Skeletal muscle tissue (tissue), 4 donors: Measurements from ENCODE around the gene REPIN1. TPM values are rescaled to one million over a fixed set of nuclear protein-coding genes. Genes with fewer than 3 reads are reported as not detected.

Experiments
- H3K27ac ChIP-seq: one replicate; pipeline ENCODE4 v1.7.0; 2013; ENCODE audit warnings: mild to moderate bottlenecking, low read depth, low read length, inconsistent platforms
- H3K27me3 ChIP-seq, 3 donors: one replicate each; pipeline ENCODE4 v1.7.0; 2013; ENCODE audit warnings: low read length in 3 of 3; ENCODE audit not compliant: control insufficient read depth in 3 of 3, insufficient read depth in 3 of 3
- H3K36me3 ChIP-seq, 3 donors: one replicate each; pipeline ENCODE4 v1.7.0; 2013; ENCODE audit warnings: low read length in 3 of 3; ENCODE audit not compliant: control insufficient read depth in 3 of 3, insufficient read depth in 3 of 3
- H3K4me1 ChIP-seq, 3 donors: one replicate each; pipeline ENCODE4 v1.7.0; 2013; ENCODE audit warnings: low read length in 3 of 3, mild to moderate bottlenecking in 3 of 3; ENCODE audit not compliant: control insufficient read depth in 3 of 3, insufficient read depth in 3 of 3
- H3K4me3 ChIP-seq, 3 donors: one replicate each; pipeline ENCODE4 v1.7.0; 2013; ENCODE audit warnings: low read length in 3 of 3
- H3K9ac ChIP-seq, 3 donors: one replicate each; pipeline ENCODE4 v1.7.0; 2013; ENCODE audit warnings: low read length in 3 of 3, mild to moderate bottlenecking in 3 of 3, moderate library complexity in 2 of 3, low read depth in 1 of 3
- H3K9me3 ChIP-seq, 3 donors: one replicate each; pipeline ENCODE4 v1.7.0; 2013; ENCODE audit warnings: low read length in 3 of 3; ENCODE audit not compliant: control insufficient read depth in 3 of 3
- total RNA-seq: library from RNA; depleted of rRNA; stranded (reverse); fragments of >200 nt; gene quantifications from one replicate; pipeline ENCODE4 v1.2.3, GENCODE V29; 2014
- donor health status: Osteomylitis.

The REPIN1 gene
- total RNA-seq, 1 donor from 2014 or later = 31.3 TPM

- Histone ChIP-seq H3K9me3 (no peaks in the 10 kb centered on the region), H3K27ac (no peak overlapping the region), H3K9ac (no peak overlapping the region), H3K36me3 (no peaks in the 10 kb centered on the region), H3K27me3 (no peaks in the 10 kb centered on the region), H3K4me1 (peaks cover 0 to 2% (median 0%) of the 10 kb centered on the region in 3 donors), H3K4me3 (no peak overlapping the region)
Measured at GRCh38 chr7:150417863-150418262, 49.2 kb downstream of the REPIN1 start.

DNA sequence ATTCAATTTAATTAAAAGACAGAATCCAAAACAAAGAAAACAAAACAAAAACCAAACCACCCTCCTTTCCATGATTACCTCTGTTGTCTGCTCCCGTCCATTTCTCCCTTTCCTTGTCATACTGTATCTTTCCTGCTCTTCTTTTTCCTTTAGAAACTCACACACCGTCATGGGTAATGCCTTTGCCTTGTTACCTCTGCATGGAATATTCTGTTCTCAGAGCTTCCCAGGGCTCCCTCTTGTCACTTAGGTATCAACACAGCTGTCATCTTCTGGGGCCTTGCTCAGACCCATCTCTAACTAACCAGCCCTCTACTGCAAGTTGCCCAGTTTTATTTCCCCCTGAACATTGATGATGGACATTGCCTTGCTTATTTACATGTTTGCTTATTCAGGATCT, 51.6 kb downstream of the REPIN1 start:
- no peak overlapping the region for H3K27ac ChIP-seq
- H3K27me3 ChIP-seq = no peaks in the 10 kb centered on the region
- no peak overlapping the region for H3K4me3 ChIP-seq
- H3K4me1 ChIP-seq = peaks cover 0 to 2% (median 0%) of the 10 kb centered on the region in 3 donors
- H3K36me3 ChIP-seq = no peaks in the 10 kb centered on the region
- H3K9ac ChIP-seq = no peak overlapping the region
- H3K9me3 ChIP-seq = no peaks in the 10 kb centered on the region

DNA sequence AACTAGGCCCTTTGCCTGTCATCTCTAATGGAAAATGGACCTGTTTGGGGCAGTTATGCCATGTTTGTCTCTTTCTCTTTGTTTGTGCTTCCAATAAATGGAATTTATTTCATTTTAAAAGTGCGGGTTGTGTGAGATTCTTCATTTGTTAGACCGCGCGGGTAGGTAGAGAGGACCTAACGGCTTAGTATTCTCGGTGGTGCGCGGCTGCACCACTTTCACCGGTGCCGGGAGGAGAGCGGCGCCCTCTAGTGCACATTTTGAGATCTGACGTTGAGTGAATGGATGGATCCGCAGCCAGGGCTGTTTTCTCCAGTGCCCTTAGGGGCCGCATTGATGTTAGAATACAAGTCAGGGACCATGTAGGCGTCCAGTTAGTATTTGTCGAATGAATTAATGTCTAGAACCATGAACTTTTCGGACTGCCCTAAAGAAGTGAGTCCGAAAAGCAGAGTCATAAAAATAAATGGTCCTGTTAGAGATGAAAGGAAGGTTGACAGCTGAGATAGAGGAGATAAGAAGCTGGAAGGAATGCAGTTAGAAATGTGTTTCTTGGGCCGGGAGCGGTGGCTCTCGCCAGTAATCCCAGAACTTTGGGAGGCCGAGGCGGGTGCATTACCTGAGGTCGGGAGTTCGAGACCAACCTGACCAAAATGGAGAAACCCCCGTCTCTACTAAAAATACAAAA, 52.5 kb downstream of the REPIN1 start:
- H3K9ac ChIP-seq = peak overlapping the region in 1 of 3 donors; percentile 54

GRCh38 chr7:150421831-150422230, 53.2 kb downstream of the REPIN1 start:
- Histone ChIP-seq H3K27me3 (no peaks in the 10 kb centered on the region), H3K4me3 (no peak overlapping the region), H3K4me1 (peaks cover 0 to 2% (median 0%) of the 10 kb centered on the region in 3 donors), H3K27ac (no peak overlapping the region), H3K9ac (no peak overlapping the region), H3K9me3 (no peaks in the 10 kb centered on the region), H3K36me3 (no peaks in the 10 kb centered on the region)

More for the DNA sequence above, 52.5 kb downstream of the REPIN1 start:
- H3K36me3 ChIP-seq = no peaks in the 10 kb centered on the region
- no peaks in the 10 kb centered on the region for H3K27me3 ChIP-seq
- no peaks in the 10 kb centered on the region for H3K9me3 ChIP-seq
- no peak overlapping the region for H3K4me3 ChIP-seq
- no peak overlapping the region for H3K27ac ChIP-seq
- peaks cover 0 to 2% (median 0%) of the 10 kb centered on the region in 3 donors for H3K4me1 ChIP-seq

Other genes with a start within 250 kb of the REPIN1 start
- gene LRRC61, start 45.5 kb upstream of the REPIN1 start, total RNA-seq = 5.7 TPM
- gene ACTR3C, start 45.3 kb upstream of the REPIN1 start, total RNA-seq = 1.6 TPM
- gene RARRES2, start 27.2 kb upstream of the REPIN1 start, total RNA-seq = 54.3 TPM
- 6.8 TPM for gene ZNF775, start 10.5 kb downstream of the REPIN1 start, total RNA-seq
- 12.0 TPM for gene GIMAP8, start 81.8 kb downstream of the REPIN1 start, total RNA-seq
- 4.2 TPM for gene GIMAP7, start 146.1 kb downstream of the REPIN1 start, total RNA-seq
- 25.6 TPM for gene GIMAP4, start 198.6 kb downstream of the REPIN1 start, total RNA-seq